ENCODE data around the gene APIP.
"Not testable (repeated sequence)": the region's sequence is repeated elsewhere in the genome, so short reads cannot be mapped to it uniquely, and the experiment has no call there.

APIP gene

GRCh38 chr11:34896191-34896590 is 20.0 kb downstream of the APIP start:
- not testable (repeated sequence) for H3K27ac ChIP-seq, H3K4me3 ChIP-seq

GRCh38 chr11:34893416-34893815 is 22.8 kb downstream of the APIP start:
- H3K4me3 ChIP-seq = no peak overlapping the region
- no peak overlapping the region for H3K27ac ChIP-seq

GRCh38 chr11:34891611-34892010 is 24.6 kb downstream of the APIP start:
- H3K4me3 ChIP-seq = no peak overlapping the region
- no peak overlapping the region for H3K27ac ChIP-seq

- peak overlapping the region in 1 of 21 experiments; percentile 2 for H3K27ac ChIP-seq
- H3K4me3 ChIP-seq = no peak overlapping the region
These were observed 25.4 kb downstream of the APIP start for GRCh38 chr11:34890812-34891211.

- Histone ChIP-seq H3K4me3 (no peak overlapping the region), H3K27ac (no peak overlapping the region)
These were observed 26.1 kb downstream of the APIP start for GRCh38 chr11:34890089-34890488.

GRCh38 chr11:34887260-34887659 is 28.9 kb downstream of the APIP start:
- H3K27ac ChIP-seq = no peak overlapping the region
- H3K4me3 ChIP-seq = no peak overlapping the region

- H3K4me3 ChIP-seq = no peak overlapping the region
- H3K27ac ChIP-seq = no peak overlapping the region
These were observed 29.6 kb downstream of the APIP start for GRCh38 chr11:34886609-34887008.

GRCh38 chr11:34881900-34882299 is 34.3 kb downstream of the APIP start:
- no peak overlapping the region for H3K4me3 ChIP-seq

GRCh38 chr11:34877375-34877975 is 38.7 kb downstream of the APIP start:
- Histone ChIP-seq H3K27ac (no peak overlapping the region), H3K4me3 (no peak overlapping the region)

More at GRCh38 chr11:34881900-34882299, 34.3 kb downstream of the APIP start:
- no peak overlapping the region for H3K27ac ChIP-seq

- H3K27ac ChIP-seq = no peak overlapping the region
These were observed 42.0 kb downstream of the APIP start for GRCh38 chr11:34874202-34874601.

GRCh38 chr11:34870548-34871196 is 45.5 kb downstream of the APIP start:
- no peak overlapping the region for H3K27ac ChIP-seq
- H3K4me3 ChIP-seq = no peak overlapping the region

More at GRCh38 chr11:34874202-34874601, 42.0 kb downstream of the APIP start:
- H3K4me3 ChIP-seq = no peak overlapping the region

- Histone ChIP-seq H3K4me3 (no peak overlapping the region), H3K27ac (no peak overlapping the region)
These were observed 46.8 kb downstream of the APIP start for GRCh38 chr11:34869425-34869824.

- H3K27ac ChIP-seq = no peak overlapping the region
- H3K4me3 ChIP-seq = no peak overlapping the region
These were observed 49.8 kb downstream of the APIP start for GRCh38 chr11:34866375-34866774.

- Histone ChIP-seq H3K4me3 (no peak overlapping the region), H3K27ac (no peak overlapping the region)
These were observed 50.9 kb downstream of the APIP start for GRCh38 chr11:34865261-34865660.

GRCh38 chr11:34864424-34864823 is 51.8 kb downstream of the APIP start:
- Histone ChIP-seq H3K27ac (no peak overlapping the region), H3K4me3 (no peak overlapping the region)

- no peak overlapping the region for H3K27ac ChIP-seq
These were observed 53.1 kb downstream of the APIP start for GRCh38 chr11:34863048-34863447.

GRCh38 chr11:34860518-34860917 is 55.7 kb downstream of the APIP start:
- no peak overlapping the region for H3K4me3 ChIP-seq
- peak overlapping the region in 7 of 21 experiments; percentile 9 to 56 (median 40) for H3K27ac ChIP-seq

More at GRCh38 chr11:34863048-34863447, 53.1 kb downstream of the APIP start:
- no peak overlapping the region for H3K4me3 ChIP-seq

- H3K4me3 ChIP-seq = no peak overlapping the region
- peak overlapping the region in 11 of 21 experiments; percentile 9 to 71 (median 49) for H3K27ac ChIP-seq
These were observed 56.1 kb downstream of the APIP start for GRCh38 chr11:34860034-34860433.

- Histone ChIP-seq H3K27ac (peak overlapping the region in 14 of 21 experiments; percentile 1 to 71 (median 46)), H3K4me3 (no peak overlapping the region)
These were observed 56.7 kb downstream of the APIP start for GRCh38 chr11:34859496-34859895.

- no peak overlapping the region for H3K4me3 ChIP-seq
- H3K27ac ChIP-seq = peak overlapping the region in 4 of 21 experiments; percentile 14 to 58 (median 32)
These were observed 58.7 kb downstream of the APIP start for GRCh38 chr11:34857463-34857862.

- H3K4me3 ChIP-seq = no peak overlapping the region
- peak overlapping the region in 13 of 21 experiments; percentile 3 to 77 (median 58) for H3K27ac ChIP-seq
These were observed 59.9 kb downstream of the APIP start for GRCh38 chr11:34856251-34856650.

All from skin epidermis (tissue), 12 donors.